Lower leg skin (tissue), 4 donors: ENCODE measurements around the gene FBXO41. TPM values are rescaled to one million over a fixed set of nuclear protein-coding genes. Genes with fewer than 3 reads are reported as not detected.
A peak's percentile ranks its signal among the peaks of the same experiment; 100 is the strongest.

Experiments
- DNase-seq, 2 donors: peaks; one replicate each; pipeline ENCODE4 v3.0.0-alpha.2; 2019; ENCODE audit warnings: low spot score in 2 of 2
- H3K4me3 ChIP-seq: fragments of 200-600 bp; sonication (generic); 2 replicates; pipeline ENCODE4 v1.5.1; 2017; ENCODE audit warnings: mild to moderate bottlenecking, low read depth; ENCODE audit not compliant: poor library complexity, severe bottlenecking
- CTCF ChIP-seq, 3 donors: fragments of 450-650 bp; IDR thresholded peaks; one replicate each; pipeline ENCODE4 v1.5.1; 2016; ENCODE audit warnings: antibody characterized with exemption in 3 of 3, mild to moderate bottlenecking in 3 of 3, moderate library complexity in 2 of 3
- POLR2A ChIP-seq, 2 donors: fragments of 450-650 bp; IDR thresholded peaks; one replicate each; pipeline ENCODE4 v1.6.1; 2016 to 2017; ENCODE audit warnings: antibody characterized with exemption in 2 of 2, mild to moderate bottlenecking in 1 of 2, moderate library complexity in 1 of 2
- WGBS, 2 donors: methylation state at CpG; one replicate each; pipeline ENCODE4 v1.1.5; 2018; 5-methylcytosine and 5-hydroxymethylcytosine counted together
- intact Hi-C: fragments of 100-400 bp; cut with DNase I; formaldehyde crosslinking; loops from one replicate; pipeline ENCODE4 v1.15.0; 2023; ENCODE audit warnings: low total_unique reads
- total RNA-seq, 4 donors: library from RNA; depleted of rRNA; stranded (reverse); fragments of >200 nt; gene quantifications; one replicate each; pipeline ENCODE4 v1.1.0, GENCODE V29; 2016

The FBXO41 gene
- total RNA-seq, 4 donors from 2014 or later = 2.9 to 4.1 (median 3.3) TPM

GRCh38 chr2:73238149-73238548 lies 46.1 kb downstream of the FBXO41 start:
- no peak overlapping the region for H3K4me3 ChIP-seq
- 73 to 84% methylated on average over 3 of the region's 3 CpGs for WGBS, 2 donors
- DNase-seq = no peak
- intact Hi-C loops = no loop called here
- TF ChIP-seq CTCF (IDR thresholded peaks at IDR 0.05) (no peak), POLR2A (IDR thresholded peaks at IDR 0.05) (no peak)

- DNase-seq = no peak
- intact Hi-C loops = no loop called here
- TF ChIP-seq POLR2A (IDR thresholded peaks at IDR 0.05) = no peak
- no peak for TF ChIP-seq CTCF (IDR thresholded peaks at IDR 0.05)
- 38 to 53% methylated on average over 1 of the region's 1 CpG for WGBS, 2 donors
- no peak overlapping the region for H3K4me3 ChIP-seq
Measured at GRCh38 chr2:73237168-73237567, 47.1 kb downstream of the FBXO41 start.

GRCh38 chr2:73235315-73236028 lies 48.8 kb downstream of the FBXO41 start:
- 60 to 62% methylated on average over 11 of the region's 11 CpGs for WGBS, 2 donors
- no peak for DNase-seq
- intact Hi-C loops = no loop called here
- TF ChIP-seq POLR2A (IDR thresholded peaks at IDR 0.05) (no peak), CTCF (IDR thresholded peaks at IDR 0.05) (no peak)
- H3K4me3 ChIP-seq = no peak overlapping the region

- DNase-seq = peak; percentile 90 to 96
- TF ChIP-seq POLR2A (IDR thresholded peaks at IDR 0.05) = no peak
- no peak for TF ChIP-seq CTCF (IDR thresholded peaks at IDR 0.05)
- intact Hi-C loops = no loop called here
- H3K4me3 ChIP-seq = peak within 1 kb of the TSS; percentile 87
- WGBS, 2 donors = 0% methylated on average over 44 to 57 of the region's 69 CpGs
Measured at GRCh38 chr2:73233932-73234832, 50.1 kb downstream of the FBXO41 start, which contains the start of gene CCT7. Gene CCT7, plus strand, starts transcription at chr2:73234308. Its CDS starts 71 bp downstream, at chr2:73234379.

- 0 to 2% methylated on average over 43 to 53 of the region's 67 CpGs for WGBS, 2 donors
Measured at GRCh38 chr2:73233154-73233931, 50.9 kb downstream of the FBXO41 start, which contains the start of gene PRADC1. Gene PRADC1, minus strand, starts transcription at chr2:73233239. Its CDS starts 79 bp downstream, at chr2:73233160.

More at GRCh38 chr2:73233154-73233931, 50.9 kb downstream of the FBXO41 start, which contains the start of gene PRADC1:
- peak within 1 kb of the TSS; percentile 87 for H3K4me3 ChIP-seq
- no peak for TF ChIP-seq POLR2A (IDR thresholded peaks at IDR 0.05)
- no peak for TF ChIP-seq CTCF (IDR thresholded peaks at IDR 0.05)
- peak; percentile 100 for DNase-seq
- intact Hi-C loops = no loop called here
